Inflammatory macrophage treated with lipopolysaccharide for 4 hours (primary cell): ENCODE measurements around the gene TRIM29.
A peak's percentile ranks its signal among the peaks of the same experiment; 100 is the strongest.

Source experiments
- DNase-seq: peaks from one replicate; pipeline ENCODE4 v3.0.0-alpha.2; 2020

The TRIM29 gene

DNA sequence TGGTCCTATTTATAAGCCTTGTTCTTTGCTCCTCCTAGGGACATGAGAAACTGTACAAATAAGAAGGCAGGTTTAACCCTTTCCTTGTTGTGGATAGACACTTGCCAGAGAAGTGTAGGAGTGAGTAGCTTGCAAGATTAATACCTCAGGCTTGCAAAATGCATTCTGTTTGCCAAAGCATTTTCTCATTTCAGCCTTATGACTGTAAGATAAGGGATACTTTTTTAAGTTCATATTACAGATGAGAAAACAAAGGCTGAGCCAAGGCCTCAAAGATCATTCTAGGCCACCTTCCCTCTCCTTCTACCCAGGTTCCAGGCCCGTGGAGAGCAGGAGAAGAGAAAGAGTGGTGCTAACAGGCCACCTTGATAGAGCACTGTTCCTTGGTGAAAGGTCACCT lies 46.8 kb downstream of the TRIM29 start:
- DNase-seq: no peak

DNA sequence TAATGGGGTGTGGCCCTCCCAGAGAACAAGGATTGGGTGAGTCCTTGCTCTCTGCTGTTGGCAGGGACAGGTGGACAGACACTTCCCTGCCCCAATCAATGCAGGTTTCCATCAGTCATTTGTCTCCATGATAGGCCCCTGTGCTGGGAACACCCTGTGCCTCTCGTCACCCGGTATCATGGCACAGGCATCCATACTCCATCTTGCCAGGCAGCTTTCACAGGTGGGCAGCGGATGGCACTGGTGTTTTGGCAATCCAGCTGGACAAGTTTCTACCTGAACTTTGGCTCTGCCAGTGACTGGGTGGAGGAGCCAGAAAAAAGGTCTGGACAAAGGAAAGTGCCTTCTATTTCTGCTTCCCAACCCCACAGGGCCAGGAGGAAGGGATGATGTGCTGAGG lies 47.5 kb downstream of the TRIM29 start:
- DNase-seq: no peak

DNA sequence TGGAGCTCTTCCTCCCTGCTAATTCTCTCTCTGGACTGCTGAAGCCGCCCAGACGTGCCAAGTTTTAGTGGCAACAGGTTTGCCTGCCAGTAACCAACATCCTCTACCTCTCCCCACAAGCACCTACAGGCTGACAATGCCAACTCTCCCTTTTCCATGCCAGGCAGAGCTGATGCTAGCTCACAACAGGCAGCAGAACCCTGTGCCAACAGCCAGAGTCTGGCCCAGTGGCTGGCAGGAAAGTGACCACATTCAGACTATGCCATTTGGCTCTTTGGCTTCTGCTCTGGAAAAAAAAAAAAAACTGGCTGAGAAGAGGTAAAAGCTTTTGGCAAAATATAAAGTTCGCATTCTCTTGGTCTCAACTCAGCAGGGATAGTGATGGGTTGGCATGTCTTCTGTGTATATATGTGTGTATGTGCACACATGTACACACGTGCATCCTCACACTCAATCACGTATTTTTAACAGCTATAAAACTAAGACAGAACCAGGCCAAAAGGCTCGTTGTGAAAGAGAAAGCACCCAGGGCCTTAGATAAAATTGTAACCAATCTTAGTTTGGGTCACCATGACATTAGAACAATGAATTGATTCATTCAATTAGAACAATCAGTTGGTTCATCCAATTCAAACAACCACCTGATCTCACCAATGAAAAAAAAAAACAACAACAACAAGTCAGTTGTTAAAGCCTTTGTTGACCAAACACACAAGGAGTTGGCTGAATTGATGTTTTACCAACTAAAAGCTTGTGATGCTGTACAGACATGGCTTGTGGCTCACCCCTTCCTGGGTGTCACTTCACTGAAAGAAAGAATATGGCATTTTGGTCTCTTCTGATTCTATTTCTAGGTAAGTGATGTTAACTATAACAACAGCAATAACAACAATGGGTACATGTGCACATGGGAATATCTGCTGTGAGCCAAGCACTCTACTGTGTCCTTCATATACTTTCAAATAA lies 48.6 kb downstream of the TRIM29 start:
- no peak for DNase-seq

DNA sequence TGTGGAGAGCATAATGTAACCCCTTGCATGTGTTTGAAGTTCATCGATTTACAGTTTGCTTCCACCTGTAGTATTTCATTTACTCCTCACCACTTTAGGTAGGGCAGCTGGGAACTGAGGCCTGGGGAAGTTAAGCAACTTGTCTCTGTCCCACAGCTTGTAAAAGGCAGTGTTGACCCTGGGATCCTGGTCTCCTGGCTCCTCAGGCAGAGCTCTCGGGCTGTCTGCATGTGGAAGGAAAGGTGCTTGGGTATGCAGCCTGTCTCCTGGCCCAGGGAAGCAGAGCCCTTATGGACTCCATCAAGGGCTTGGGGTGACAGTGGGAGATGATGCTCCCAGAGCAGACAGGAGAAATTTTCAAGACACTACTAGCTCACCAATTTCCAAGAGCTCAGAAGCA lies 49.9 kb downstream of the TRIM29 start:
- DNase-seq: no peak

DNA sequence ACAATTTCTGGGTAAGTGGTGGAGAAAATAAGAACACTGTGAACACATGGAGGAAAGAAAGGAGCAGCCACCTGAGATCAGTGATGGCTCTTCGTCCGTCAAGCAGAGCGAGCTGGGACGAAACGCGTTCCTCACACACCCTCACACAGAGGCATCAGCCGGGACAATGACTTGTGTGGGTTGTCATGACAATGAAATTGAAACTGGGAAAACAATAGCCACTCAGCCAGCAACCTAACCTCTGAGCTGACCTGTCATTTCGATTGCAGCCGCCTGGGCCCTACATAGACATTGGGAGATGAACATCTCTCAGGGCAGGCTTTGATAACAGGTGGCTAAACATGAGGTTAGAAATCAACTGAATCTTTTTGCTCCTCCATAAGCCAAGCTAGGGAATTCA lies 51.3 kb downstream of the TRIM29 start:
- no peak for DNase-seq

DNA sequence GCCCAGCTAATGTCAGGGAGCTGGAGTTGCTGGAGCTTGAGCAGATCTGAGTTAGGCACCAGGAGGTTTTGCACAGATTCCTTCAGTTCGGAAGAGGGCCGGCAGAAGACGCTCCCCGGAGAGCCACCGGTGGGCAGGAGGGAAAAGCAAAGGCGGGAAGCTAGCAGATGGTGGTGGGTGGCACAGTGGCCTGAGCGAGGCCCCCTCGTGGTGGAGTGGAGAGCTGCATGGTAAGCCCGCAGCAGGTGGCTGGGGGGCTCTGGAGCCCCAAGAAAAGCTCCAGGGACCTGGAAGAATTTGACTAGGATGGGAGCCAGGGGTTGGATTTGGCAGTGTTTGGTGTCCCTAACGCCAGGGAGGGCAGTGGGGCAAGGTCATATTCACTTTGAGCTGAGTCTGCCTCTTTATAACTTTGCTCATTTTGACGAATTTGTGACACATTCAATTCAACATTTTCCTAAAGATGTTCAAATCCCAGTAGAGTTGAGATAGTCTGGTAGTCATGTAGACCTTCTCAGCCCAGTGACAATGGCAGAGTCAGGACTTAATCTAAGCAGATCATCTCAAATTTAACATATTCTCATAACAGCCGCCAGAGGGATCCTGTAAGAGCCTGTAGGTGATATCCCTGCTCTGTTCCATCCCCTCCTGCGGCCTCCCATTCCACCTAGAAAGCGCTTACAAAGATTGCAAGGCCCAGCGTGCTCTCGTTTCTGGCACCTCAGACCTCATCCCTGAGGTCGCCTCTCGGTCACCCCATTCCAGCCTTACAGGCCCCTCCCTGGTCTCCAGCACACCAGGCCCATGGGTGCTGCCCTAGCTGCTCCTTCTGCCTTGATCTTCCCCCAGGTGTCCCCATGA lies 57.9 kb downstream of the TRIM29 start:
- DNase-seq: peak; percentile 7

DNA sequence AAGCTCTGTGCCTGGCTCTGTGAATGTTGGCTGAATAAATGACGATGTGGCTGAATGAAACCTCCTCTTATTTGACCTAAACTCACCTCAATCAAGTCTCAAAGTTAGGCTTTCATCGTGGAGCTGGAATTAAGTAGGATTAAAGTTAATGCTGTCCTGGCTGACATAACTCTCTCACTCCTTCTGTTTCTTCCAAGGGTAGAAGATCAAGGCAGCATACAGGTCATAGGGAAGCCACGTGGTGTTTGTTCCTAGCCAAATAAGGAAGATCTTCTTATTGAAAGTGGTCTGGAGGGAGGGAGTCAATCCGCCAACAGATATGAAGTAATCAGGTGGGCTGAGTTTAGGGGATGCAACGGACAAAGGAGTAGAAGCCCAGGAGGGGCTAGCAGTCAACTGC lies 59.5 kb downstream of the TRIM29 start:
- DNase-seq: no peak

DNA sequence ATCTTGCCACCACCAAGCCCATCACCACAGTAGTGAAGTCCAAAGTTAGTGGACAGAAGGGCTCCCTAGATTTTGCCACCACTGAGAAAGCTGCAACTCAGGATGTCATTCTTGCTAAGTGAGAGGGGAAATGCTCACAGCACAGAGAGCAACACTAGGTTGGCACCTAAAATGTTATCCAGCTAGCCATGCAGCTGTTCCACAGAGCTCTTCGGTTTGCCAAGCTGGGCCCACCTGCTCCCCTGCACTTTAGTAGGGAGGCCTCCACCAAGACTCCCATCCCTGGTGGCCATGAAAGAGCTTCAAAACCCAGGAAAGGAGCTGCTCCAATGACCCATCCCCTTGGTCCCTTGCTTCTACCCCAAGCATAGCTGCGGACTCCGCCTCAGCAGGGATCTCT lies 63.8 kb downstream of the TRIM29 start:
- DNase-seq: no peak

DNA sequence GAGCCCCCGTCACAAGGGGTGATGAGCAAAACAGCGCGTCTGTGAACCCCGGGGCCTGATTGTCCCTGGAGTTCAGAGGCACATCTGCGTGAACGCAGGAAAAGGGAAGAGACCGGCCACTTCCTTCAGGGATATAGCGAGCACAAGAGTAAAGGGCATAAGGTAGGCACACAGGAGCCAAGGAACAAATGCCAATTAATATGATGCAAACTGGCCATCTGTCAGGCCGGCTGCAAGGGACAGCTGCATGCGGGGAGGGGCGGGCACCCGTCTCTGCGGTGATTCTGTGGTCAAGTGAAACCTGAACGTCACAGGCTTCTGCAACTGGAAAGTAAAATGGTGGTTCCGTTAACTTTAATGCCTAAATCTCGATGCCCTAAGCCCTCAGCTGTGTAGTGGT lies 64.7 kb downstream of the TRIM29 start:
- no peak for DNase-seq

DNA sequence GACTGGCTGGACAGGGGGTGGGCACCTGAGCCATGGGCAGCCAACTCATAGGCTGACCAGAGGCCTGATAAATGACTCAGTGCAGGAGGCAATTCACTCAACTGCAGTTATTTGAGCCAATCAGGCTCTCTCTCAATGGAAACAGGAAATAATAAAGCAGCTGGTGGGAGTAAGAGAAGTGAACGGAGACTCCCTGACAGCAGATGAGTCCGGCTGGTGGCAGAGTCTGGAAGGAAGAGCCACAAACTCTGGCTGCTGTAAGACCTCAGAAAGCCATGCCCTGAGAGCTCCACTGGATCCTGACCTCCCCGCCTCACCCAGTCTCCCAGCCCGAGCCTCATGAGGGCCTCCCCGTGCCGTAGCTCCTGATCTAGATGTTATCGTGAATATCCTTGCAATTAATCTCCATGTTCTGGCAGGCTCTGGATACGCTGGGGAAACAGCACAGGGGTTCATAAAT lies 69.8 kb downstream of the TRIM29 start:
- peak; percentile 32 for DNase-seq

DNA sequence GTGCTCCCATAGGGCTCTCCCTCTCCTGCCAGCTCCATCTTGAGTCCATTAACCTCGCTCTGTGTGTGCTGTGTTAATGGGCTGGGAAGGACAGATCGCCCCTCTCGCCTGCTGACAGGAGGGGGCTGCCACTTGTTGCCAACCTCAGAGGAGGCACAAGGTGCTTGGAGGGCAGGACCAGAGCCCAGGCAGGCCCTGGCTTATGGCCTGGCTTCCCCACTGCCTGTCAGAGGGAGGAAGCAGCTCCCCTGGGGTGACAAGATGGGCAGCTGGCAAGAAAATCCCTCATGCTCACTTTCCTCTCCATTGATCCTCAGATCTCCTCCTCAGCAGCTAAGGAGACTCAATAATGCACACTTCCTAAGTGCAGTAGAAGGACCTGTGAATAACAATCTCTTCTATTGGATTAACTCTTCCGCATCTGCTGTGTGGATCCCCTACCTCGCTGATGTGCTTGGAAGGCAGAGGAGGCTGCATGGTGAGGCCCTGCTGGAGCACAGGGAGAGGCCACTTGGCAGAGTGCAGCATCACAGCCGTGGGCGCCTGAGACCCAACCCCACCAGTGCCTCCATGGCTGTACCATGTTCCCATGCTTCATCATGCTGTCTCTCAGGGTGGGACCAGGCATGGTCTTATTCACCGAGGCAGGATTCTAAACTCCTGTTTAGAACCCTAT lies 70.3 kb downstream of the TRIM29 start:
- no peak for DNase-seq

DNA sequence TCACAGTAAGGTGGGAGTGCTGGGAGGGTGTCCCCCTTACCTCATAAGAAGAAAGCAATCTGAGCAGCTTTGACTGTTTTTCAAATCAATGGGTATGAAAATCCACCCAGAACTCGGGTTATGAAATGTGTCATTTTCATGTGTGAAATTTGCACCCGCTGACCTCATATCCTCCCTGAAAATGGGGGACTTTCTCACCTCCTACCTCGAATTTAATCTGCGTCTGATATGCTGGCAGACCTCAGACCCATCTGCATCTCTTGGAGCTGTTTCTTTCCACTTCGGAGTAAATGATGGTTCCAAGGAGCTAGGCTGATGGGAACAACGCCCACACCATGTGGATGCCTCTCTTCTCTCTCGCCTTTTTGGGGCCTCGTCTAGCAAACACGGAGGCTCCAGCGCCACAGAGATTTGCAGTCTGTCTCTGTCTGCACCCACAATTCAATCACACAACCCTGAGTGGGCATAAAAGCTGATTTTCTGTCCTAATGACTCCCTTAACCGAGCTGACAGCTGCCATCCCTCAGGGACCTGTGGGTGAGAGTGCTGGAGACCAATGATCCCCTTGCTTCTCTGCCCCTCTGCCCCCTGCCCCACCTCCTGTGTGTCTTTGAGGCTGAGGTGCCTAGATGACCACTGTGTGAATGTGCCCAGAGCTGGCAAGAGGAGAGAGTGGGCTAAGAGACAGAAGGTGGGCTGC lies 71.0 kb downstream of the TRIM29 start:
- DNase-seq: no peak

DNA sequence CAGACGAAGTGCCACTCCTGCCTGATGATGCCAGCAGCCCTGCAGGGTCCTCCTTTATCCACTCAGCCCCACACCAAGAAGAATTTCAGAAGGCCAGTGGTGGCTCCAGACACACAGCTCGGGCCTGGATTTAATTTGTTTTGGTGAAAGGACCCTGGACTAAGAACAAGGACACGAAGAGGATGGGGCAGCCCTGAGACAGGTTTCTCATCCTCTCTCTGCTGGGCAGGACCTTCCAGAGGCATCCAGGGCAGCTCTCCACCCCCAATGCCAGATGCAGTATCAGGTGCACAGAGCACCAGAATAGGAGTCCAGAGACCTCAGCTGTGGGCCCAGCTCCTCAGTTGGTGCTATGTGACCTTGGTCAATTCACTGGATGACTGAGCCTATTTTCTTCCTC lies 72.0 kb downstream of the TRIM29 start:
- DNase-seq: no peak

DNA sequence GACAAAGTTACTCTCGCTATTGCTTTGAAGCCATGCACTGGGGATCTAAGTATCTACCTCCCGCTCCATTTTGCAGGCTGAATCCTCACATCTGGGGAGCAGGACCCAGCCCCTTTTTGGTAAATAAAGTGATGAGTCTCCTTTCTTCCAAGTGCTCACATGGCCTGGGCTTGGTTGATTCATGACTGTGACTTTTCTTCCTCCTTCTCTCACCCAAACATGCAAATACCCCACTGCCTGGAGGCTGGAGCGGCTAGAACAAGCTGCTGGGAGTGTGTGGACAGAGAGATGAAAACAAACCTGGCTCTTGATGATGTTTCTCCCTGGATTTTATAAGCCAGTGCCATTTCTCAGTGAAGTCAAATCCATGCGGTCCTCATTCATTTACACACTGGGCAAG lies 72.7 kb downstream of the TRIM29 start:
- no peak for DNase-seq

DNA sequence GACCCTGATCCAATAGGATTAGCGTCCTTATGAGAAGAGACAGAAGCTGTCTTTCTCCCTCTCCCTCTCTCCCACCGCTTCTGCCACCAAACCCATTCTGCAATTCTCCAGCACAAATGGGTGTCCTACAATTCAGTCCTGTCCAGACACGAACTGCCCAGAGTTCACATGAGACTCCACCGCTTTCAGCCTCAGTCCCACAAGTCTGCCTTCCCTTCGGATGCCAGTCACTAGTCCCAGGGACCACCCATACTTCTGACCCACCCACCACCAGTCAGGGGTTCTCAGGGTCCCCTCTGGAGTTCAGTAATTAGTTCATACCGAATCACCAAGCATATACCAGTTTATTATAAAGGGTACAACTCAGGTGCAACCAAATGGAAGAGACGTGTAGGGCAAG lies 73.6 kb downstream of the TRIM29 start:
- DNase-seq: no peak

DNA sequence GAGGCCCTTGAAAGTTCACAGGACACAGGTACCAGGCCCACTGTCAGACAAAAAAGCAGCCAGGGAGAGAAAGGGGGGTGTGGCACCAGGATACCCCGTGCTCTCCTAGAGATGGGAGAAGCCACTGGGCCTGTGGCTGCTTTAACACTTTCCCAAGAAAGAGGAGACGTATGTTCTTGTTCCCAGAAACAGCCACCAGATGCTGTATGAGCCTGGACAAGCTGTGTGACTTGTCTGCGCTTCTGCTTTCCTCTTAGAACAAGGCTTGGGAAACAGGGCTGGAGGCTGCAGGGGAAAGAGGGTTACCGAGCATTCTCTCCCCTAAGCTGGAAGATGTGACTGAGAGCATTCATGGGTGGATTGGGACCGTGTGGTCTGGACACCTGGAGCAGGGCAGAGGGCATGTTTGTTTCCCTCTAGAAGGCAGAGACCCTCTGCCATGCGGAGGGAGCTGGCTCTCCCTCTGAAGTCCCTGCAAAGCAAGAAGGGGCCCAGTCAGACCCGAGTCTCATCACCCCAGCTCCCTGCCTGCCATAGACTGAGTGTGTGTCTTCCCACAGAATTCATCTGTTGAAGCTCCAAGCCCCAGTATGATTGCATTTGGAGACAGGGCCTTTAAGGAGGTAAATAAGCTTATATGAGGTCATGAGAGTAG lies 74.1 kb downstream of the TRIM29 start:
- DNase-seq: no peak

DNA sequence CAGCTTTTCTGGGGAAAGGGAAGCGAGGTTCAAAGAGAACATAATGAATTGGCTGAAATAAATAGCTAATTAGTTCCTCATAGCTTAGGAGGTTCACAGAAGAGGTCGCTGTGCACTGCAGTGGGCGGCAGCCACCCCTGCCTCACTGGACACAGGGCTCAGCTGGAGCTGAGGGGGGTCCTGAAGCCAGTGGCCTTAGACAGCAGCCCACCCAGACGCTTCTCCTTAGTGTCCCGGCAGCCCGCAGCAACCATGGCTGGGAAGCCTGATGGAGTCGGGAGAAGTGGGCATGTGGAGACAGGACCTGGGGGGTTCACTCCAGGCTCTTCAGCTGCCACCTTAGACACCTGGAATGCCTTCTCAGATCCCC lies 75.4 kb downstream of the TRIM29 start:
- DNase-seq: no peak

DNA sequence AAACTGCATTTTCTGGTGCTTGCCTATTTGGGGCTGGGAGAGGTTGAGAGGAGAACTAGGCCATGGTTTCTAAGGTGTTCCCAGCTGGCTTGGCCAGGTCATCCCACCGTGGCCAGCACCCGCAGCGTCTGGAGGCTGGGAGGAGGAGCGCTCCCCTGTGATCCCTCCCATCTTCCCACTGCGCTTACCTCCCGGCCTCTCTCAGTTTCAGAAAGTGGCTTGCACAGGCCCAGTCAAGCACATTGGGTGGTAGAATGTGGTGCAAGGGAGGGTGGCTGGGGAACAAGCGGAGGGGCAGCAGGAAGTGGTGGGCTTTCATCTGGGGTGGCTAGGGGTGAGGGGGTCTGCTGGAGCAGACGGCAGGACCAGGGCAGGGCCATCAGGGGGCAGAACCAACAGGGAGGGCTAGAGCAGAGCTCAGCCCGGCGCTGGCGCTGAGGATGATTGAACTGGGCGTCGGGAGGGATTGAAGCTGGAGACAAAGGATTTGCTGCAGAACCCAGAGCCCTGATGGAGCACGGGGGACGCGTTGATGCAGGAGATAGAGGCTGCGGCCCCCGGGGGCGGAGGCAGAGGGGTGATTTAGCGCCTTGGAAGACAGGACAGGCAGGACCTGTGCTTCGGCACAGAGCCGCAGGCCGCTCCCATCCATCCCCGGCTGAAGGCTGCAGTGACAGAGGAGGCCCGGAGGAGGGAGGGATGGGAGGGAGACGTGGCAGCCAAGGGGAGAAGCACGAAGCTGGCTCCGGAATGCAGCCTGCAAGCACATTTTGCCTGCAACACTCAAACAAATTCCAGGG lies 76.0 kb downstream of the TRIM29 start:
- no peak for DNase-seq
